Measurements from ENCODE around the gene CHKB.
"Not testable (repeated sequence)": the region's sequence is repeated elsewhere in the genome, so short reads cannot be mapped to it uniquely, and the experiment has no call there.

The CHKB gene

GRCh38 chr22:50535113-50535512 is 47.5 kb downstream of the CHKB start:
- no peak for DNase-seq (ENCODE audit: low read depth)
- no peak overlapping the region for H3K4me3 ChIP-seq (ENCODE audit: low read depth, low read length)

GRCh38 chr22:50533856-50534711 is 48.6 kb downstream of the CHKB start:
- H3K4me3 ChIP-seq (ENCODE audit: low read depth, low read length); DNase-seq (ENCODE audit: low read depth): not testable (repeated sequence)

GRCh38 chr22:50532824-50533796 is 49.5 kb downstream of the CHKB start:
- no peak overlapping the region for H3K4me3 ChIP-seq (ENCODE audit: low read depth, low read length)

GRCh38 chr22:50531962-50532674 is 50.5 kb downstream of the CHKB start:
- DNase-seq (ENCODE audit: low read depth): no peak
- peak overlapping the region; percentile 54 for H3K4me3 ChIP-seq (ENCODE audit: low read depth, low read length)

More at GRCh38 chr22:50532824-50533796, 49.5 kb downstream of the CHKB start:
- no peak for DNase-seq (ENCODE audit: low read depth)

- H3K4me3 ChIP-seq (ENCODE audit: low read depth, low read length): peak overlapping the region; percentile 54
- no peak for DNase-seq (ENCODE audit: low read depth)
Observed at GRCh38 chr22:50531546-50531961, 51.1 kb downstream of the CHKB start.

GRCh38 chr22:50530877-50531545 is 51.6 kb downstream of the CHKB start:
- H3K4me3 ChIP-seq (ENCODE audit: low read depth, low read length): peak overlapping the region; percentile 54
- no peak for DNase-seq (ENCODE audit: low read depth)

GRCh38 chr22:50530580-50530876 is 52.1 kb downstream of the CHKB start:
- DNase-seq (ENCODE audit: low read depth): no peak
- H3K4me3 ChIP-seq (ENCODE audit: low read depth, low read length): peak overlapping the region; percentile 54

GRCh38 chr22:50529897-50530579 is 52.6 kb downstream of the CHKB start, which contains the start of gene TYMP:
TSS of gene TYMP (minus strand) at chr22:50530012. CDS start at chr22:50529709, 303 bp downstream.
- DNase-seq (ENCODE audit: low read depth): no peak
- peak within 1 kb of the TSS; percentile 54 for H3K4me3 ChIP-seq (ENCODE audit: low read depth, low read length)

GRCh38 chr22:50529416-50529896 is 53.2 kb downstream of the CHKB start:
- DNase-seq (ENCODE audit: low read depth): no peak
- H3K4me3 ChIP-seq (ENCODE audit: low read depth, low read length): peak overlapping the region; percentile 54
